DND-41 (cell line): ENCODE data around the gene FLNB.

ENCODE experiments used
- CTCF ChIP-seq: IDR thresholded peaks from 2 replicates; pipeline ENCODE4 v1.5.1; 2012; ENCODE audit warnings: borderline replicate concordance, low read length, moderate library complexity, mild to moderate bottlenecking; ENCODE audit not compliant: poor library complexity, severe bottlenecking; ENCODE audit errors: extremely low read depth
- EZH2 ChIP-seq: IDR thresholded peaks from 3 replicates; pipeline ENCODE4 v1.6.1; 2012; ENCODE audit warnings: borderline replicate concordance, low read depth, mild to moderate bottlenecking, moderate library complexity, low read length, inconsistent platforms; ENCODE audit not compliant: severe bottlenecking

GRCh38 chr3:58150810-58151199 lies 142.6 kb downstream of the FLNB start:
- no peak for TF ChIP-seq CTCF
- TF ChIP-seq EZH2: no peak
